RWPE1 (cell line): Measurements from ENCODE around the gene TTC31.

Experiments
- CTCF ChIA-PET: fragments of 350-600 bp; sonication (Branson Sonifier 250); formaldehyde crosslinking; extraction: SDS; loops from one replicate; lab custom pipeline; 2021; lab: Yijun Ruan, JAX
- POLR2A ChIA-PET: fragments of 400-600 bp; formaldehyde crosslinking; extraction: SDS; loops from one replicate; lab custom pipeline; 2020; ENCODE audit warnings: antibody characterized with exemption; ENCODE audit not compliant: low non-redundant PET; lab: Yijun Ruan, JAX
- DNase-seq: peaks from one replicate; pipeline ENCODE4 v3.0.0; 2012; ENCODE audit warnings: low spot score
- H3K27ac ChIP-seq: fragments of 450-650 bp; 2 replicates; pipeline ENCODE4 v1.5.1; 2017
- TF ChIP-seq, protein P1 (sequence below): fragments of 450-650 bp; conservative IDR thresholded peaks from 2 replicates; pipeline ENCODE4 v1.5.1; 2017; ENCODE audit warnings: low read depth, mild to moderate bottlenecking

TTC31 gene

DNA sequence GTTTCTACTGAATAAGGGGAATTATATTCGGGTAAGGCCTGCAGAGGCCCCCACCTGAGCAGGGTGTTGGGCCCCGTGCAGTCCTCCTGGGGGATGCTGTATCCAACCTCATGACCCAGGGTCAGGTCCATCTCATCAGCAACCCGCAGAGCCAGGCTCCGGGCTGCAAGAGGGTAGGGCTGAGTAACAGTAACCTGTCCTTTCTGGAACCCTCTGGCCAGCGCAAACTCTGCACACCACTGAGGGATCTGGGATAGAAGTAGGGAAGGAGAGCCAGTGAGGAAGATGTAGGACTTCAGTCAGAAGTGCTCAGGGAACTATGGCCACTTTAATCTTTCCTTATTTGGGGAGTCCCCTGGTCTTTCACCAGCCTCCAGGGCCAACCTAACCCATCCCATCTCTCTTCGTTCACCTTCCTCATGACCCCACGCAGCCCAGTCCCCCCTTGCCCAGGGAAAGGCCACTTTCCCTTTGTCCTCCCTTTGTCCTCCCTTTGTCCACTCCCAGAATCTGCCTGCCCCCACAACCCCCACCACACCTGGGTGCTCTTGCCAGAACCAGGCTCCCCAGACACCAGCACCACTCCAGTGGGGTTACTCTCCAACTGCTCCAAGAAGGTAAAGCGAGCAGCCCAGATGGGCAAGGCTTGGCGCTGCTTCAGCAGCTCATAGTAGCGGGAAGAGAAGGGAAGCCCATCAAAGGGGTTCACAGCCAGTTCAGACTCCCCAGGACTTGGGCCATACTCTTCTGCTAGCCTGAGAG lies 42.3 kb downstream of the TTC31 start:
- peak overlapping the region; percentile 3; the same call in 1 of the 2 replicates for H3K27ac ChIP-seq
- TF ChIP-seq, protein P1, sequence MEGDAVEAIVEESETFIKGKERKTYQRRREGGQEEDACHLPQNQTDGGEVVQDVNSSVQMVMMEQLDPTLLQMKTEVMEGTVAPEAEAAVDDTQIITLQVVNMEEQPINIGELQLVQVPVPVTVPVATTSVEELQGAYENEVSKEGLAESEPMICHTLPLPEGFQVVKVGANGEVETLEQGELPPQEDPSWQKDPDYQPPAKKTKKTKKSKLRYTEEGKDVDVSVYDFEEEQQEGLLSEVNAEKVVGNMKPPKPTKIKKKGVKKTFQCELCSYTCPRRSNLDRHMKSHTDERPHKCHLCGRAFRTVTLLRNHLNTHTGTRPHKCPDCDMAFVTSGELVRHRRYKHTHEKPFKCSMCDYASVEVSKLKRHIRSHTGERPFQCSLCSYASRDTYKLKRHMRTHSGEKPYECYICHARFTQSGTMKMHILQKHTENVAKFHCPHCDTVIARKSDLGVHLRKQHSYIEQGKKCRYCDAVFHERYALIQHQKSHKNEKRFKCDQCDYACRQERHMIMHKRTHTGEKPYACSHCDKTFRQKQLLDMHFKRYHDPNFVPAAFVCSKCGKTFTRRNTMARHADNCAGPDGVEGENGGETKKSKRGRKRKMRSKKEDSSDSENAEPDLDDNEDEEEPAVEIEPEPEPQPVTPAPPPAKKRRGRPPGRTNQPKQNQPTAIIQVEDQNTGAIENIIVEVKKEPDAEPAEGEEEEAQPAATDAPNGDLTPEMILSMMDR = no peak
- CTCF ChIA-PET = no interaction called here

DNA sequence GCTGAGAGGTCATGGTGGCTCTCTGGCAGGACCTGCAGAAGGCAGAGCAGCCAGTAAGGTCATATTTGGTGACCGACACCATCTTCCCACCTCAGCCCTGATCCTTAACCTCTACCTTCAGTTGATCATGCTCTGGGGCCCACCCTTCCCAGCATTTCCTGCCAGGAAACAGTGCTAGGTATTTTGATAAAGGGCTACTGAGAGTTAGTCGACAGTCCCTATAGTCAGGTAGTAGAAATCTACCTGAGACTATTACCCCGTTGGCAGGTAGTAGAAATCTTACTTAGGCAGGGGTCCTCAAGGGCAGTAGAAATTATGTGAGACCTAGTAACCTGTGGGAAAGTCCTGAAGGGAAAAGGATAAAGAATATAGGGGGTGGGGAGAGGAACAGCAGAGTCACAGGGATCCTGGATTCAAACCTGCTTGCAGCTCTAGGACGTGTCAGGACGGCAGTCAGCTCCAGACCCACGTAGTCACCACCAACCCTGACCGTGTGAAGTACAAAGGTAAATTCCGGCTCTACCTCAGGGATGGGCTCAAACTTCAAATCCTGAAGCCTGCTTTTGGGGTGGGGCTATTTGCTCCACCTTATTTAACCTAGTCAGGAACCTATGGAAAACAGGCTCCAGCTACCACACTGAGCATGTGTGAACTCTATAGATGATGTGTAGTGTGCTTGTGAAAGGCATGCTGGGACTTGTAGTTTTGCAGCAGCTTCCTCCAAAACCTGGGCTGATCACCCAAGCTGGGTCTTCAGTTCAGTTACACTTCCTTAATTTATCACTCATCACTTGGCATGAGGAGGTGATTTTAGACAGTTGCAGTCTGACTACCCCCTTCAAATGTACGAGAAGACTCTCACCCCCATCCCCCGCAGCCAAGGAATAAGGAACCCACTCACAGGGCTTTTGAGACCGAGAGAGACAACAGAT lies 43.1 kb downstream of the TTC31 start, which contains the start of gene DQX1:
Gene DQX1 (minus strand): TSS at position 515 of the 932 bp plus-strand sequence. CDS start 502 bp downstream, at position 13.
- peak; percentile 79 for DNase-seq
- ChIA-PET POLR2A (no interaction called here), CTCF (interaction anchor here (0.9 kb wide), 1 partner anchor 20 kb away, joined by 5 read pairs; no protein-coding TSS in a partner anchor)
- TF ChIP-seq, protein P1 = no peak
- H3K27ac ChIP-seq = peak within 1 kb of the TSS; percentile 49

More for the DNA sequence above, 42.3 kb downstream of the TTC31 start:
- POLR2A ChIA-PET = no interaction called here
- no peak for DNase-seq

DNA sequence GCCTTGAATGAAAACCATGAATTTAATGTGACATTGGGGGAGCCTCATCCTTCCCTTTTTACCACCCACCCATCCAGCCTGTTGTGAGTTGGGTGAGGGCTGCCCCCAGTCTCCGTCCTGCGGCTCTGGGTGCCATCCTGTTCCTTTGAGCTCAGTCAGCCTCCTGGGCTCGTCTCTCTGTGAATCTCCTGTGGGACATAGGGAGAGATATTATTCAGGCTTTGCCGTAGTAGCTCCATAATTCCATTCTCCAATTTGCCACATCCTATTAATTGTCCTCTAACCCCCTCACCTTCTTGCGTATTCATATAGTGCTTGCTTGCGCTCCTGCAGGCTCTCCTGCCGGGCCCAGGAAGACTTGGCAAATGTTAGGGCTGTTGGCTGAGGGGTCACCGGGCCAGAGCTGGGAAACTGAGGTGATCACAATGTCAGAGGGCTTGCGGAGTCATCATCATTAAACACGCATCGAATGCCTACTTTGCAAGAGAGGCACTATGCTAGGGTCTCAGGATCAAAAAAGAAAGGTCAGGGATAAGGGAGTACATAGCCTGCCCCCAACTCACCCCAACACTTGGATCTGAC lies 43.9 kb downstream of the TTC31 start:
- TF ChIP-seq, protein P1 = no peak
- CTCF ChIA-PET = interaction anchor here (0.9 kb wide), 1 partner anchor 20 kb away, joined by 5 read pairs; no protein-coding TSS in a partner anchor
- peak overlapping the region; percentile 49 for H3K27ac ChIP-seq
- POLR2A ChIA-PET = no interaction called here
- no peak for DNase-seq

DNA sequence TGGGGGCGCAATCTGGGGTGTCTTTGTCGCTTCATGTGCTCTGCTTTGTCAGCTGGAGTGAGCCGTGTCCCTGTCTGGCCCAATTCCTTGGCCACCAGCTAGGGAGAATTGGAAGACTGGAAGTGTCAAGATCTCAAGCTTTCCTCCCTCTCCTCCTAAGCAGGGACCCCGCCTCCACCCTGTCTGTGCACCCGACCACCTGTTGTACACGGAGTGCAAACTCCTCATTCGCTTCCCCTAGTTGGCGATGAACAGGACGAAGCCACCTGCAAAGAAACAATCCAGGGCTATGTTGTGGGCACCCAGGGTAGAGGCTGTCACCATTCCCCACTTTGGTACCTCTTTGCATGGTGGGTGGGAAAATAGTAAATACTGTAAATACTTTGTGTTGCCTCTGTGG lies 44.9 kb downstream of the TTC31 start:
- no peak for DNase-seq
- TF ChIP-seq, protein P1 = no peak
- H3K27ac ChIP-seq = no peak overlapping the region
- ChIA-PET POLR2A (no interaction called here), CTCF (no interaction called here)

DNA sequence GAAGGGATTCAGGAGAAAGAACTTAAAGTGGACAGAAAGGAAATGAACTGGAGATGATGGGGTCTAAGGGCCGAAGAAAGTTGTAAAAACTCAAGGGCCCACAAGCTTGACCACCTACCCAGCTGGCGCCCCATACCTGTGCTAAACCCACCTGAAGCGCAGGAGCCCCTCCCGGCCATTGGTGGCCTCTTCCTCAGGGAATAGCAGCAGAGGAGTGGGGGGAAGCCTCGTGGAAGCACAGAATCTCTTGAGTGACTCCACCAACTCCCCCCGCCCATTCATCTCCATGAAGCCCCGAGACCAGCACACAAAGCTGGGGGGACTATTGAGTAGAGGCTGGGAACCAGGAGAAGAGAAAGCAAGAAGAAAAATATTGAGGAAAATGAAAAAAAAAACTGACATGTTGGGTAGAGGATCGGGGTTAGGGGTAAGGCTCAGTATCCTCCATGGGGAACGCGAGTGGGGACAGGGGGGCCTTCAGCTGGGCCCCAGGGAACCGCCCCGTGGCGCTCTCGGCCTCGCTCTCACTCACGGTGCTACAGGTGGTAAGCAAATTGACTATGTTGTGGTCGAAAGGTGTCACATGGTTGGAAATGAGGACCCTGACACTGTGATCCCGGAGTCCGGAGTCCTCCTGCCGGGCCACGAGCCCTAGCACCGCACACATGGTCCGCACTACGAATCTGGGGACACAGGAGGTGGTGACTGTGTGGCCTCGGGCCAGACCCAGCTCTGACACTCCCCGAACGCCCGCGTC lies 45.9 kb downstream of the TTC31 start:
- TF ChIP-seq, protein P1 = no peak
- peak overlapping the region; percentile 83 for H3K27ac ChIP-seq
- no peak for DNase-seq
- CTCF ChIA-PET = interaction anchor here (0.6 to 4.3 kb wide), 3 partner anchors 47 to 138 kb away, joined by 3 to 41 read pairs (median 5); partner anchors contain the start of genes CCDC142 and TTC31
- POLR2A ChIA-PET = interaction anchor here (0.5 to 0.8 kb wide), 4 partner anchors 20 to 137 kb away, joined by 3 to 4 read pairs (median 3); no protein-coding TSS in a partner anchor
